MV-4-11 (cell line): ENCODE results near the gene CHST12.

Experiments used
- DNase-seq: peaks from one replicate; lab custom pipeline; 2025; lab: John Stamatoyannopoulos, UW

CHST12 gene

DNA sequence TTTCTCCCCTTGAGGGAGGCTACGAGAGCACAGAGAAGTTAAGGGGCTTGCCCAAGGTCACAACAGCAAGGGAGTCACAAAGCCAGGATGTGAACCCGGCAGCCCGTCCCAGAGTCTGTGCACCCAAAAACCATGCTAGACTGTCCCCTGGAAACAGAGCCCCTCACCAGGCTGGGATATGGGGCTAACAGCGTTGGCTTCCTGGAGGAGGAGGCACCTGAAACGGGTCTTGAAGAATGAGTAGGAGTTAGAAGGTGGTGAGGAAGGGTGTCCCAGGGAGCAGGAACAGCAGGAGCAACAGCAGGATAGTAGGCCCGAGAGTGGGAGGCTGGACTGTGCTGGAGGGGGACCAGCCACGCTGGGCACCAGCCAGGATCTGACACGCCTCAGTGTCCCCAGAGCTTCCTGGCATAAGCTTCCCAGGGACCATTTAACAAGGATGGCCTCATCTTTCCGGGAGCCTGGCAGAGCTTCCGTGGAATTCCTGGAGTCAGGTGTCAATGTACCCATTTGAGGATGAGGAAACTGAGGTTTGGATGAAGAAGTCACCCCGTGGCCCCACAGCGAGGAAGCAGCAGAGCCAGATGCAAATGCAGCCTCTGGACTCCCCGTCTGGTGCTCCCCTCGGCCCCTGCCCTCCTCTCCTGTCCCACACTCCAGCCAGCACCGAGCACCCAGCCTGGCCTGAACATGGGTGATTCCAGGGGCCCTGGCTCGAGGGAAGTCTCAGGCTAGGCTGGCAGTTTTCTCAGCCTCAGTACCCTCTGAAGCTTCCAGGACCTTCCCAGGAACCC, 76.1 kb downstream of the CHST12 start:
- DNase-seq, result no peak

DNA sequence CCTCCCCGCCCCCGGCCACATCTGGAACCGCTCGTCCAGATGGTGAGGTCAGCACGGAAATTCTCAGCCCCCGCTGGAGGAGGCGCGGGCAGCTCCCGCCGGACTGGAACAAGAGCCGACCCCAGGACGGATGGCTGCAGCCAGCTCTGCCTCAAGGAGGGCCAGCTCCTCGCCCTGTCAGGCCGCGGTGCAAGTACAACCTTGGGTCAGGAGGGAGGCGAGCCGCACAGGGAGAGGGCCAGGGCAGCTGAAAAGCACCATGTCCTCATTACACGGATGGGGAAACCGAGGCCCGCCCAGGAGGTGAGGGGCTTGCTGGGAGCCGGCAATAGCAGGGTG, 76.6 kb downstream of the CHST12 start:
- no peak for DNase-seq

GRCh38 chr7:2481195-2481594, 77.8 kb downstream of the CHST12 start:
- DNase-seq, result no peak

DNA sequence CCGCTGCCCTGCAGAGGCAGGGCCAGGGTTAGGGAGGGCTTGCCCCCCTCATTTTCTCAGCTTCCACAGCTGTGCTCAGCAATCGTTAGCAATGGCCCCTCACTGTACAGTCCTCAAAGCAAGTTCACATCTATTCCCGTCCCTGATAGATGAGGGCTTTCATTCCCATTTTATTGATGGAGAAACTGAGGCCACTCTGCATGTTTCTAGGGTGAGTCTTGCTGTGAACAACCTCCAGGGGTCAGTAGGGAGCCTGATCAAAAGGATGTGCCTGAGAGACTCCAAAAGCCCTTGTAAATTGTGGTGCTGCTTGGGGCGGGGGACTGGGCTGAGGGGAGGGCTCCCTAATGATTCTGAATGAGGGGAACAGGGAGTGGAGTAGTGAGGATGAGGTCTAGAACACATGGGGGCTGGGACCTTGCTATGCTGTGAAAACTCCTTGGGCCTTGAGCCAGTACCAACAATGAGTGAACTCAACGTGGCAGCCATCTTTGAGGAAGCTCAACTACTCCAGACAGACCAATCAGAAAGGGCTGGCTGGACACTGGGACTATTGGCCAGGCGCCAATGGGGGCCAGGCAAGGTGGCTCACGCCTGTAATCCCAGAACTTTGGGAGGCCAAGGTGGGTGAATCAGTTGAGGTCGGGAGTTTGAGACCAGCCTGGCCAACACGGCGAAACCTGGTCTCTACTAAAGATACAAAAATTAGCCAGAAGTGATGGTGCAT, 79.5 kb downstream of the CHST12 start:
- DNase-seq, result no peak

- no peak for DNase-seq
These were observed 80.1 kb downstream of the CHST12 start for GRCh38 chr7:2483494-2483893.

- peak; percentile 64 for DNase-seq
These were observed 81.5 kb downstream of the CHST12 start for GRCh38 chr7:2484868-2485267.

GRCh38 chr7:2487586-2488271, 84.3 kb downstream of the CHST12 start:
- no peak for DNase-seq

DNA sequence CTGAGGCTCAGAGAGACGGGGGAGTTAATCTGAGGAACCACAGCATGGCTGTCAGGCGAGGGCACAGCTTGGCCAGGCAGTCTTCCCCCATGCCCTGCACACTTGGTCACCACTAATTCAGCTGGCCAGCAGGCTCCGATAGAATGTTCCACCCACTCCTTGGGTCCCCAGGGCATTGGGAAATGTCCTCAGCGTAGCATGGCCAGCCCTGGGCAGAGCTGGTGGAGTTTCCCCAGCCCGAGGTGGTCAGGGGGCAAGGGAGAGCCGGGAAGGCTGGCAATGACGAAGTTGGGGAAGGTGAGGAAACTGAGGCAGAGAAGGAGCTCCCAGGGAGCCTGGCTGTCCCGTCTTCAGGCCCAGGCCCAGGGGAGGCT, 84.8 kb downstream of the CHST12 start:
- DNase-seq, result no peak

DNA sequence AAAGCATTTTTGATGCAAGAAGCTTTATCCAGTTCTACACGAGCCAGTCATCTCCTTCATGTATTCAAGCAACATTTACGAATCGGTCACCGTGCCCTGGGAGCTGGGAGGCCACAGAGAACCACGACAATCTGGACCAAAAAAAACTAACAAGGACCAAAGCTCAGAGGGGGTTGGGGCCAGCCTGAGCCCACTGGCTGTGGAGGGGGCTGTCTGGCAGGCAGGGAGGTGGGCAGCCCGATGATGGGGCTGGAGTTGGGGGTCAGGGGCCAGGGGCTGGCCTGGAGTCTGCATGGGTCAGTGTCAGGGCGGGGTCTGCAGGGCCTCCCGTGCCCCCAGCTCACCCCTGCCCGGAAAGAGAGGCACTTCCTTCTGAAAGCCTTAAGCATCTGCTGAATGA, 85.3 kb downstream of the CHST12 start:
- DNase-seq, result no peak

DNA sequence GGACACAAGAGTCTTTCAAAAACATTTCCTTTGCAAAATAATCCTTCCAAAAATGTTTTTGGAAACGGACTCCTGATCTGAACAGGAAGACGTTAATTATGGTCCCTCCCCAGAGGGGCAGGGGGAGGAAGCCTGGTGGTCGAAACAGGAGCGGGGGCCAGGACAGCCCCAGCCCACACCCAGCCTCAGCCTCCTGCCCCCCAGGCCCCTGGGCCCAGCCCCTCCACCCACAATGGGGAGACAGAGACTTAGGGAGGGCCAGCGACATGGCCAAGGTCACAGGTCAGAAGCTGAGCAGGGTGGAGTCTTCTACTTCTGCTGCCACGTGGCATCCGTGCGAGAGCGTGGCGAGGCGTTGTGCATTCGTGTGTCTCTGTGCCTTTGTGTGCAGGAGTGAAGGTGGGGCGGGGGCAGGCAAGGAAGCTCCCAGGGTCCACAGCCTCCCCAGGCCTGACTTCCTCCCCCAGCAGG, 86.8 kb downstream of the CHST12 start:
- DNase-seq, result no peak

- no peak for DNase-seq
These were observed 88.6 kb downstream of the CHST12 start for GRCh38 chr7:2492038-2492437.

GRCh38 chr7:2493205-2494164, 90.1 kb downstream of the CHST12 start:
- DNase-seq, result no peak

- no peak for DNase-seq
These were observed 91.0 kb downstream of the CHST12 start for GRCh38 chr7:2494191-2495130.

- DNase-seq, result no peak
These were observed 92.2 kb downstream of the CHST12 start for GRCh38 chr7:2495418-2496299.

- no peak for DNase-seq
These were observed 93.0 kb downstream of the CHST12 start for GRCh38 chr7:2496375-2496774.

DNA sequence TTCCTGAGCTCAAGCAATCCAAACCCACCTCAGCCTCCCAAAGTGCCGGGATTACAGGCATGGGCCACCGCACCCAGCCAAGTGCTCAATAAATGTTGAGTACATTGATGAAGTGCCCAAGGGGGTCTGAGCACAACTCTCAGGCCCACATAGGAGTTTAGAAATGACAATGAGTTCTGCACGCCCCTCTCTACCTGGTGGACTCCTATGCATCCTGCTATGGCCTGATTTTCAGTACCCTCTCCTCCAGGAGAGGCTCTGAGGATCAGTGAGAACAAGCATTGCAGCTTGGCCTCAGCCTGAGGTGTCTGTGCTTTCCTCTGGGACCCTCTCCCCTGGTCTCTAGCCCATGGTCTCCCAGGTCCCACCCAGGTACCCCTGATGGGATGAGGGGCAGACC, 93.7 kb downstream of the CHST12 start:
- no peak for DNase-seq

- DNase-seq, result no peak
These were observed 94.3 kb downstream of the CHST12 start for GRCh38 chr7:2497500-2498336.
